Breast epithelium (tissue), 3 donors: Measurements from ENCODE around the gene EFCAB8.
"Not testable (repeated sequence)": the region's sequence is repeated elsewhere in the genome, so short reads cannot be mapped to it uniquely, and the experiment has no call there.

ENCODE experiments used
- CTCF ChIP-seq, 3 donors: fragments of 450-650 bp; IDR thresholded peaks; one replicate each; pipeline ENCODE4 v1.5.1; 2016 to 2017; ENCODE audit warnings: antibody characterized with exemption in 3 of 3, mild to moderate bottlenecking in 3 of 3, moderate library complexity in 3 of 3
- POLR2AphosphoS5 ChIP-seq, 3 donors: sonication (generic); formaldehyde crosslinking; IDR thresholded peaks; one replicate each; pipeline ENCODE4 v1.6.1; 2017; ENCODE audit warnings: antibody characterized with exemption in 3 of 3

- TF ChIP-seq CTCF, POLR2AphosphoS5 (IDR thresholded peaks at IDR 0.05): not testable (repeated sequence)
Measured at GRCh38 chr20:32904678-32905077, 46.0 kb downstream of the EFCAB8 start.
